ENCODE data around the gene ODC1. TPM values are rescaled to one million over a fixed set of nuclear protein-coding genes. Genes with fewer than 3 reads are reported as not detected.
A peak's percentile ranks its signal among the peaks of the same experiment; 100 is the strongest.

ODC1 gene
- total RNA-seq, 1 donor from 2014 or later: 82.8 TPM

GRCh38 chr2:10487081-10487740, 39.1 kb upstream of the ODC1 start:
- intact Hi-C loops (cut with DNase I): no loop called here
- Histone ChIP-seq H3K27me3 (no peaks in the 10 kb centered on the region), H3K36me3 (no peaks in the 10 kb centered on the region), H3K4me1 (no peaks in the 10 kb centered on the region), H3K27ac (no peak overlapping the region), H3K9me3 (peaks cover 0 to 4% of the 10 kb centered on the region in 2 donors), H3K4me3 (no peak overlapping the region)
- DNase-seq (ENCODE audit: low spot score in 2 of 2): peak in 1 of 2 donors; percentile 37
- TF ChIP-seq CTCF (IDR thresholded peaks at IDR 0.05): no peak

- Histone ChIP-seq H3K4me1 (no peaks in the 10 kb centered on the region), H3K27me3 (no peaks in the 10 kb centered on the region), H3K4me3 (no peak overlapping the region), H3K36me3 (no peaks in the 10 kb centered on the region), H3K27ac (no peak overlapping the region), H3K9me3 (no peaks in the 10 kb centered on the region)
- no peak for DNase-seq (ENCODE audit: low spot score in 2 of 2)
- TF ChIP-seq CTCF (IDR thresholded peaks at IDR 0.05): no peak
- intact Hi-C loops (cut with DNase I): no loop called here
These were observed 38.5 kb upstream of the ODC1 start for GRCh38 chr2:10486601-10487079.

- Histone ChIP-seq H3K4me1 (no peaks in the 10 kb centered on the region), H3K27ac (no peak overlapping the region), H3K36me3 (no peaks in the 10 kb centered on the region), H3K27me3 (no peaks in the 10 kb centered on the region), H3K4me3 (no peak overlapping the region), H3K9me3 (no peaks in the 10 kb centered on the region)
- no peak for TF ChIP-seq CTCF (IDR thresholded peaks at IDR 0.05)
- intact Hi-C loops (cut with DNase I): no loop called here
- no peak for DNase-seq (ENCODE audit: low spot score in 2 of 2)
These were observed 38.0 kb upstream of the ODC1 start for GRCh38 chr2:10486091-10486490.

GRCh38 chr2:10482913-10483312, 34.8 kb upstream of the ODC1 start:
- no peak overlapping the region for H3K4me3 ChIP-seq
- H3K27ac ChIP-seq: no peak overlapping the region
- intact Hi-C loops (cut with DNase I): no loop called here
- no peaks in the 10 kb centered on the region for H3K4me1 ChIP-seq
- TF ChIP-seq CTCF (IDR thresholded peaks at IDR 0.05): no peak
- H3K27me3 ChIP-seq: no peaks in the 10 kb centered on the region
- no peak for DNase-seq (ENCODE audit: low spot score in 2 of 2)
- H3K36me3 ChIP-seq: no peaks in the 10 kb centered on the region
- H3K9me3 ChIP-seq: no peaks in the 10 kb centered on the region

DNA sequence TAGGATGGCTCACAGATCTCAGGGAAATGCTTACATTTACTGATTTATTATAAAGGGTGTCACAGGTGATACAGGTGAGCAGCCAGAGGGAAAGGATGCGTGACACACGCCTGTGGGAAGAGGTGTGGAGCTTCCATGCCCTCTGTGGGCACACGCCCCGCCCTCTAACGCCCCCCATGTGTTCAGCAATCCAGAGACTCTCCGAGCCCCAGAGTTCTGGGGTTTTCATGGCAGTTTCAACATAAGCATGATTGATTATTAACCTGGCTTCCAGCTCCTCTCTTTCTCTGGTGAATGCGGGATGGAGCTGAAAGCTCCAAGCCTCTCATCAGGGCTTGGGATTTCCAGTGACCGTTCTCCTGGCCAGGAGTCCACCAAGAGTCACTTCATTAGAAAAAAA, 34.3 kb upstream of the ODC1 start:
- intact Hi-C loops (cut with DNase I): no loop called here
- Histone ChIP-seq H3K27me3 (no peaks in the 10 kb centered on the region), H3K4me3 (no peak overlapping the region), H3K36me3 (no peaks in the 10 kb centered on the region), H3K9me3 (no peaks in the 10 kb centered on the region), H3K4me1 (no peaks in the 10 kb centered on the region), H3K27ac (no peak overlapping the region)
- no peak for TF ChIP-seq CTCF (IDR thresholded peaks at IDR 0.05)
- no peak for DNase-seq (ENCODE audit: low spot score in 2 of 2)

Data from ascending aorta (tissue), 2 donors.